HG02642 (cell line): ENCODE results near the gene SFRP5.

Source experiments
- ATAC-seq: cut with Tn5 transposase; IDR thresholded peaks from one replicate; pipeline ENCODE4 v1.9.1; 2021; ENCODE audit warnings: mild to moderate bottlenecking; ENCODE audit not compliant: unreplicated experiment, poor library complexity

The SFRP5 gene, protein sequence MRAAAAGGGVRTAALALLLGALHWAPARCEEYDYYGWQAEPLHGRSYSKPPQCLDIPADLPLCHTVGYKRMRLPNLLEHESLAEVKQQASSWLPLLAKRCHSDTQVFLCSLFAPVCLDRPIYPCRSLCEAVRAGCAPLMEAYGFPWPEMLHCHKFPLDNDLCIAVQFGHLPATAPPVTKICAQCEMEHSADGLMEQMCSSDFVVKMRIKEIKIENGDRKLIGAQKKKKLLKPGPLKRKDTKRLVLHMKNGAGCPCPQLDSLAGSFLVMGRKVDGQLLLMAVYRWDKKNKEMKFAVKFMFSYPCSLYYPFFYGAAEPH

DNA sequence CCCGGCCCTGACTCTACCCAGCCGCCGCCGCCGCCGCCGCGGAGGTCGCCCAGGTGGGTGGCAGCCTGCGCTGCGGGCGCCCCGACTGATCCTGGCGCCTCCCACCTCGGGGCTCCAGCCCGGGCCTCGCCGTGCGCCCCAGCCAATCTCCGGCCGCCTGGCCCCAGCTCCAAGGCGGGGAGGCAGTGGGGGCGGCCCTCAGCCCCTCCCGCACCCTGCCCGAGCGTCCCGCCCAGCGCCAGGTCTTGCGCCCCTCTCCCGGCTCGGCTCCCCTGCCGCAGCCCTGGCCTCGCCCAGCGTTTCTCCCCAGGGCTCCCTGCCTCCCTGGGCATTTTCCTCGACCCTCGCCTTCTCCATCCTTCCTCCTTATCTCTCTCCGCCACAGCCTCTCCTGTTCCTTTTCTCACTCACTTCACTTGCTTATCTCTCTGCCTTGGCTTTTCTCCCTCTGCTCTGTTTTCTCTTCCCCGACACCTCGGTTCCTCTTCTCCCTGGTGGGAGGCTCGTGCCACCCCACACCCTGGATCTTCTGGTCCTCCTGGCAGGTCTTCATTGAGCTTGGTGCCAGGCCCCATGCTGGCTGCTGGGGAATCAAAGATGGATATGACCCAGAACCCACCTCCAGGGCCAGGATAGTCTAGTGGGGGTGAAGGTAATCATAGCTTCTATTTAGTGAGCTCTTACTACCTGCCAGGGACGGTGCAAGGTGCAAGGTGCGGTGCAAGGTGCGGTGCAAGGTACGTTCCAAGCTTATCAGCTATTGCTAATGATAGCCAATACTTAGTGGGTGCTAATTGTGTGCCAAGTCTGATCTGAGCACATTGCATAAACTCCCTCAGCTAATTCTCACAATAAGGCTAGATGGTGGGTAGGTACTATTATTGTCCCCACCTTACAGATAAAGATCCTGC lies at the start of gene SFRP5:
SFRP5 (minus strand) TSS at position 87 of the 911 bp plus-strand sequence. CDS start 166 bp downstream, outside the sequence.
- ATAC-seq, result no peak

DNA sequence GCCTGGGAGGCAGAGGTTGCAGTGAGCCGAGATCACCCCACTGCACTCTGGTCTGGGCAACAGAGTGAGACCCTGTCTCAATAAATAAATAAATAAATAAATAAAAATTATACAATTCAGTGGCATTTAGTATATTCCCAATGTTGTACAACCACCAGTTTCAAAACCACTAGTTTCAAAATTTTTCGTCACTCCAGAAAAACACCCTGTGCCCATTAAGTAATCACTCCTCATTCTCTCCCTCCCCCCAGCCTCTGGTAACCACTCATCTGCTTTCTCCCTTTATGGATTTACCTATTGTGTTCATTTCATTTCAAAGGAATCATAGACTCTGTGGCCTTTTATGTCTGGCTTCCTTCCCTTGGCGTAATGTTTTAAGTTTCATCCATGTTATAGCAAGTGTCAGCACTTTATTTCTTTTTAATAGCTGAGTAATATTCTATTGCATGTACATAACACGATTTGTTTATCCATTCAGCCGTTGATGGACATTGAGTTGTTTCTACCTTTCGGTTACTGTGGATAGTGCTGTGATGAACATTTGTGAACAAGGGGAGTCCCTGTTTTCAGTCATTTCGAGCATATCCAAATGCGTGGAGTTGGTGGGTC lies 48.4 kb upstream of the SFRP5 start:
- no peak for ATAC-seq

DNA sequence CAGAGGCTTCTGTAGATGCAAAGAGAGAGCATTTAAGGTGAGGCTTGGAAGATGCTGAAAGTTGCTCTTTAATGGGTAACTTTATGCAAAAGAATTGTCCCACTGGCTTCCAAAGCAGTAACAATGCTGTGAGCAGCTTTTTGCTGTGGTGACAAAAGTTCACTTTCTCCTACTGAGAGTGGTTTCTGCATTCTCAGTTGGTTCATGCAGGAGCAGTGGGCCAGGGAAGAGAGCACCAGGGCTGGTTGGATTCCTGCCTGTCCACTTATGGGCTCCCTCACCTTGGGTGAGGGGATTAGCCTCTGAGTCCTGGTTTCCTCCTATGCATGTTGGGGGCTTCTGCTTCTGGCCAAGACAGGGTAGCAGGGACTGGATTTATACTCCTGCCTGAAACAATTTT lies 46.8 kb upstream of the SFRP5 start:
- ATAC-seq, result no peak

DNA sequence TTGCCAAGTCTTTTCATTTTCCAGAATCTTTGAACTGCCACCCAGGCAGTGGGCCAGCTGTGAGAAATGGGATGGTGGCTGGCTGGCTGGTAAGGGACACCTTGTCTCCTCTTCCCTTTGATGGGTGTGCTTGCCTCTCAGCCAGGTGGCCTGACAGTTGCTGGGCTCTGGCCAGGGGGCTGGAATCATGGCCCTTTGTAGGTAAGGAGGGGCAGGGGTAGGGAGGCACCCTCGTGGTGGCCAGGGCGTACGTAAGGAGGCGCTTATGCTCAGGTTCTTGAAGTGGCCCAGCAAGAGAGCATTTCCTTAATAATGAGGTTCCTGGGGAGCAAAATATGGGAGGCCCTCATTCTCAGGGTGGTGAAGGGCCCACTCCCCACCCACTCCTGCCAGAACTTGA lies 44.8 kb upstream of the SFRP5 start:
- ATAC-seq, result no peak

DNA sequence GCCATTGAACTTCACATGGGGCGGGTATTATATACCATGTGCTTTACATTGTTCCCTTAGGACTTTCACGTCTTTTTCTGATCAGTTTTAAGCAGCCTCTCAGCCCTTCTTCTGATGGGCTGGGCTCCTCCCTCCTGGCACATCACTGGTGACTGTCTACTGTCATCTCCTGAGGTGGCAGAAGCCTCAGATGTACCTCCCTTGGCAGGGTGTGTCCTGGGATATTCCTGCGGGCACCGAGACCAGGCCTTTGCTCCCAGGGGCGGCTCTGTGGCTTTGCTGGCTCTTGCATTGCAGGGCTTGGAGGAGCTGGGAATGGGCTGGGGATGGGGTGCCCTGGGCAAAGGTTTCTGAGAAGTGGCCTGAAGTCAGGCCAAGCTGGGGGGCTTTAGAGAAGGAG lies 43.2 kb upstream of the SFRP5 start:
- no peak for ATAC-seq

DNA sequence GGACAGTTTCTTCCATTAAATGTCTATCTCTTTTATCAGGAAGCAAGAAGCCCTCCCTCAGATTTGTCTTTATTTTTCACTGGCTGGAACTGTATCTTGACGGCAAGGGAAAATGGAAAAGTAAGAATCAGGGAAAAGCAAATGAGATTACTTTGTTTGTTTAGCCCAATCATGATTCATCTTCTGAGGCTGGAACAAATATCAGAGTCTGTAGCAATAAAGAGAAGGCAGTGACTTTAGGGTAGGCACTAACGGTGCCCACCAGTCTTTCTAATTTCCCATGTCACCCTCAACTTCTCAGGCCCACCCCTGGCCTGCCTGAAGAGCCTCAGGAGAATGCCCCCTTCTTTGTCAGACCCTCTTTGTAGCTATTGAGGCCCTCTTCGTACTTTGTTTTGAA lies 41.5 kb upstream of the SFRP5 start:
- no peak for ATAC-seq

DNA sequence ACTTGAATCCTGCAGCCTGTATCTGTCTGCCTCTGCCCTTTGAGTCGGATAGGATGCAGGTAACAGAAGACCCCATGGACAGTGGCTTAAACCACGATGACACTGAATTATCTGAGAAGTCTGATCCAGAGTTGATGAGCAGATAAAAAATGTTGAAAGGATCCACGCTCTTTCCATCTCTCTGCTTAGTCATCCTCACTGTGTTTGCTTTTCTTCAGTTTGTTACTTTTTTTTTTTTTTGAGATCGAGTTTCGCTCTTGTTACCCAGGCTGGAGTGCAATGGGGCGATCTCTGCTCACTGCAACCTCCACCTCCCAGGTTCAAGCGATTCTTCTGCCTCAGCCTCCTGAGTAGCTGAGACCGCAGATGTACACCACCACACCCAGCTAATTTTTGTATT lies 40.9 kb upstream of the SFRP5 start:
- no peak for ATAC-seq

DNA sequence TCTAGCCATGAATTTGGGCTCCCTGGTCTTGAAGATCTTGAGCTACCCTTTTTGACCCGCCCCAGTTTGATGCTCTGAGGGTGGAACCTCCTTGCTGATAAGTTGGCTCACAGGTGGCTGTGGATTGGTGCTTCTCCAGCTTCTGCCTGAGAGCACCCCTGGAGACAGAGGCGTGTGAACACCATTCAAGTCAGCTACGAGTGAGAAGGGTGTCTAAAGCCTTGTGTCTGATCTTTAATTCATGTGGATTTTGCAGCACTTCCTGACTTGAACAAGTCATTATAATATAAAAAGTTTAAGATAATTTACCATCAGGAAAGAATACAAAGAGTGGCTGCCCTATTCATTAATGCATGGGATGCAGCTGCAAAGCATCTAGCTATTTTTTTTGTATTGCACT lies 40.2 kb upstream of the SFRP5 start:
- ATAC-seq, result no peak

DNA sequence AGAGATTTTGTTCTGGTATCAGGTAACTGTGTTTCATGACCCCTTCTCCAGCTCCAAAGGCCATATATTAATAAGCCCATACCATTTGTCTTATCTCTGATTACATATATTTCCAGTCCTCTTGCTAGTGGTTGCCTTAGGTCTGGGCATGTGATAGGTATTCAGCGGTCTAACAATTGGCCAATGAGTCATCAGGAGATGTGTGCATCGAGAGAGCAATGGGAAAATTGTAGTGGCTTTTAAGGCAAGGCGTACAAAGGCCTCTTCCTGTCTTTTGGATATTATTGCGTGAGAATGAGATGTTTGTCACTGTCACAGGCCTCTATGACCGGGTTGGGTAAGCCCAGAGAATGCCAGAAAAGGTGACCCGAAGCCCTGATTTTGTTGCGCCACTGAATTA lies 38.6 kb upstream of the SFRP5 start:
- ATAC-seq, result no peak

DNA sequence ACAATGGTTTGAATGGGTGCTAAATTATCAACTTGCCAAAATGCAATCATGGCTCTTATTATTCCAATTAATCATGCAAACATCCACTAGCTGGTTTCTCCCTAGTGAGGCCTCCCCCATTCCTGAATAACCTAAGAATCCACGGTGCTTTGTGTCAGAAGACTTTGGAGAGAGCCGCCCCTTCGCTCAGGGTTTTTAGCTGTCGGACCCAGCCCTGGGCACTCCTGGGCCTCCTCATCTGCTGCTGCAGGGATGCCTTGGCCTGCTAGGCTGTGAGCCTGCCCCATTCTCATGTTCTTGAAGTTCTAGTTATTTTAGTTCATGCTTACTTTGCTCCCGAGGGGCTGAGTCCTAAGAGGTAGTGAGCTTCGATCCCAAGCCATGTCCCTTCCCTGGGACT lies 34.1 kb upstream of the SFRP5 start:
- ATAC-seq, result no peak

DNA sequence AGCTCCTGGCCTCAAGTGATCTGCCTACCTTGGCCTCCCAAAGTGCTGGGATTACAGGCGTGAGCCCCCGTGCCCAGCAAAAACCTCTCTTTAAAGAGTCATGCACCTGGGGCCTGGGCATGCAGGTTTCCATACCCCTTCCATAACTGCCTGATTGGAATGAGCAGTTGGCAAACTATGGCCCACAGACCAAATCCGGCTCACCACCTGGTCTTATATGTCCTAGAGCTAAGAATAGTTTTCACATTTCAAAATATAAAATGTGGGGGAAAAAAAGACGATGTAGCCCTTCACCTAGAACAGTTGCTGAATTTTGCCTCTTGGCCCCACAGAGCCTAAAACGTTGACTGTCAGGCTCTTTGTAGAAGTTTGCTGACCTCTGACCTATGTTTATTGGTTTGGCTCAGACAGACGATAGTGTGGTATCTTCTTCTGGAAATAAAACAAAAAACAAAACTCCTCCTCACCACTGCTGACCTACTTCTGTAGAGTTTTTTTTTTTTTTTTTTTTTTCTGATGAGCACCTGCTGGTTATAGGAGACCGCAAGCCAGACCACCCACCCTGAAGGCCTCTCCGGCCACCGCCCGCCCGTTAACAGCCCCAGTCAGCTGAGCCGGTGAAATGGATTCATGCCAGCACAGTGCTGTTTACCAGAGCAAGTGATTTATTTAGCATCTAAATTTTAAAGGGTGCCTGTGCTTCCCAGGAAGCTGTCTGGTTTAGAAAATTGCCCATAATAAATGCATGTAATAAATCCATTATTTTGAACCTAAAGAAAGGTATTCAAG lies 33.5 kb upstream of the SFRP5 start:
- ATAC-seq, result no peak

DNA sequence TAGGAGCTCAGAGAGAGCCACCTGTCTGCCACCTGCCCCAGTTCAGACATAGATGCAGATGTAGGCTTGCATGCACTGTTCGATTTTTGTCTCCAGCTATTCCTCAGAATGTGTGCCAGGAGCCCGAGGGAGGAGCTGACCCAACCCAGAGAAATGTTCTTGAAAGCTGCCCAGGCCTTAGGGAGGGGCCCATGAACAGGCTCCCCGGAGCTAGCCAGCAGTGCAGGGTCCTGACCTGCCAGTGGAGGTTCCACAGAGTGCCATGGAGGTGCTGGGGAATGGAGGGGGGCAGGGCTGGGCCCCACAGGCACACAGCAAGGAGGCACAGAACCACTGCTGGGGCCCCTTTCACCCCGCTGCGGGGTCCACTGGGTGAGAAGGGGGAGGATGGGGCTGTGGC lies 29.6 kb upstream of the SFRP5 start:
- no peak for ATAC-seq

DNA sequence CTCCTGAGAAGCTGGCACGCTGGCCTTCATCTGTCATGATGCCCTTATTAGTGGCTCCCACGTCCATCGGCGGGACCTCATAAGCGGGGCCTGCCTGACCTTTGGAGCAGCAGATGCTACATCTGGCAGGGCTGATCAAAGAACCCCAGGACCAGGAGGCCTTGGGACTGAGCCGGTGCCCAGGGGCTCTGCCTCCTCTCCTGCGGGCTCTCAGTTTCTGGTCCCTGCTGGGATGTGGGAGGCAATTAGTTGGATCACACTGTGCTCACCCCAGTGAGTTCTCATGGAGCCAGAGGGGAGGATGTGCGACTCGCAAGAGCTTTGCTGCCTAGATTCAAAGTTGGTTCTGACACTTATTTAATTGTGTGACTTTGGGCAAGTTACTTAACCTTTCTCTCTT lies 28.7 kb upstream of the SFRP5 start:
- ATAC-seq, result no peak

DNA sequence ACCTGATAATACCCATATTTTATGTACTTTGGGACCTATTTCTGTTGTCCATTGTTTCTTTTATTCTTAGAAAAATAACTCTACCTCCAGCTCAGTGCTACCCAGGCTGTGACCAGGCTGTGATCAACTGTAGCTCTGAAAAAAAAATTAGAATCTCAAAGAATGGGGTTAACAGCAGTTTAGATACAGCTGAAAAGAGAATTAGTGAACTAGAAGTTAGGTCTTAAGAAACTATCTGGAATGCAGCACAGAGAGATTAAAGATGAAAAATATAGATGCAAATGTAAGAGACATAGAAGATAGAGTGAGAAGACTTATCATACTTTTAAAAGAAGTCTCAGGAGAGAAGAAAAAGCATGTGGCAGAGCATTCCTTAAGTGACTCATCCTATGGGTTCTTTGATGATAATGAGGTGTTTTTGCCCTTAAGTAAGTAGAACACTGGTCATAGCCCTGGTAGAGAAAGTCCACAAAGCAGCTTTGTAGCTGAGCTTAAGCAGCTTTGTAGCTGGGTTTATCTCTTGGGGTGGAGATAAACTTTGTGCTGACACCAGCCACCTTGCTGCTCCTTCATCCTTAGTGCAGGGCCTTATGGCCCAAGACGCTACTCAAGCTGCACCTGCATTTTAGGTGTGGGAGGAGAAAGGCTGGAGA lies 27.3 kb upstream of the SFRP5 start:
- ATAC-seq, result no peak

DNA sequence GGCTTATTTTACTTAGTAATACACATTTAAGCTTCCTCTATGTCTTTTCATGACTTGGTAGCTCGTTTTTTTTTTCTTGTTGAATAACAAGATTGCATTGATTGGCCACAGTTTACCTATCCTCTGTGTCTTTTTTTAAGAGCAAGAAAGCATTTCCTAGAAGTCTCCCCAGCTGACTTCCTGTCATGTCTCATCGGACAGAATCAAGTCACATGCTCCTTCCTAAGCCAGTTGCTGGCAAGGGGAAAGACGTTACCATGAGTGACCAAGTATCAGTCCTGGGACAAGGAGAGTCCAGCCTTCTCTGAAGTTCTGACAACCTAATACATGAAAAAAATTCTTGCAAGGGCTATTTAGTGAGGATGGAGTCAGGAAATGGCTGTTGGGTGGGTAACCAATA lies 24.9 kb upstream of the SFRP5 start:
- no peak for ATAC-seq

DNA sequence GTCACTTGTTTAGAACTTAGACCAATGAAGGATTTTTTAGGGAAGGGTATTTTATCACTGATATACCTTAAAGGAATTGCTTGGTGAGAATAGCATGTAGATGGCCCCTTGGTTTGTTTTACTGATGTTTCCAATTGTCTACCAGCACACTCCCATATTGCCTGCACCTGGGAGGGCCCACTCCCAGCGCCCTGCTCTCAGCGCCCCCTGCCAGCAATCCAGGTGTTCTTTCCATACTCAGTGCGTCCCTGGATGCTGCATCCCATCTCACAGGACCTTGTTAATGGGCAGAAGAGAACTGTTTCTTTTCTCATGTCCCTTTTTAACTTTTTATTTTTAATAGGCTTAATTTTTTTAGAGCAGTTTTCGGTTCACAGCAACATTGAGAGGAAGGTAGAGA lies 24.1 kb upstream of the SFRP5 start:
- no peak for ATAC-seq

DNA sequence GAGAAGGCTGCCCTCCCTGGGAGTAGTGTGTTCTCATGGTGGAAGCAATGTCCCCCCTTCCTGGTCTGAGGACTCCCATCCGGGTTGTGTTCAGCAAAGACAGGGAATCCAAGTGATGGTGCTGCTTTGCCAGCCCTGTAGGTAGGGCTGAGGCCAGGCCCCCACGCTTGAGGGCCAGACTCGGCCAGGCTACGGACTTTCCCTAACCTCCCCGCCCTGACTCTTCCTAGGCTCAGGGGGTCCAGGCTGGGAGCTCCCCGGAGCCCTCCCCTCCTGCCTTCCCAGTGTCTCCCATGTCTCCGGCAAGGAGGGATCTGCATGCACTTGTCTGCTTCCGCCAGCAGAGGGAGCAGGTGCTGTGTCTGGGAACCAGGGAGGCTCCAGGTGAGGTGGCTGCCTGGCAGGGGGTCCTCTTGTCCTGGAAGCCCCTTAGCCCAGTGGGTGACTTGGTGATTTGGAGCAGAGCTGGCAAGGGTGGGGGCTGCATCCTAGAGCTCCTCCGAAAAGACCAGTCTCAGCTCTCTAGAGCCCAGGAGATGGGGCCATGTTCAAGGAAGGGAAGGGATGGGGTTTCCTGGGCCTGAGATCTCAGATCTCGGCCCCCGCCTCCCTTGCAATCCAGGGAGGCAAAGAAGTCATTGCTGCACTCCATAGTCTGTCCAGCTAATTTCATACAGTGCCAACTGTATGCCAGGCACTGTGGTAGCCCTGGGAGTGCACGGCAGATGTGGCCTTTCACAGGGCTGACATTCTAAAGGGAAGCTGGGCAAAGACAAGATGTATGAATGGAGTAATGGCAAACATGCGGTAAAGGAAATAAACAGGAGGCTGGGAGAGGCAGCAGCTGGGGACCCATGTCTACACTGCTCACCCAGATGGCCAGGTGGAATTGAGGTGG lies 20.3 kb upstream of the SFRP5 start:
- ATAC-seq, result peak; percentile 54

DNA sequence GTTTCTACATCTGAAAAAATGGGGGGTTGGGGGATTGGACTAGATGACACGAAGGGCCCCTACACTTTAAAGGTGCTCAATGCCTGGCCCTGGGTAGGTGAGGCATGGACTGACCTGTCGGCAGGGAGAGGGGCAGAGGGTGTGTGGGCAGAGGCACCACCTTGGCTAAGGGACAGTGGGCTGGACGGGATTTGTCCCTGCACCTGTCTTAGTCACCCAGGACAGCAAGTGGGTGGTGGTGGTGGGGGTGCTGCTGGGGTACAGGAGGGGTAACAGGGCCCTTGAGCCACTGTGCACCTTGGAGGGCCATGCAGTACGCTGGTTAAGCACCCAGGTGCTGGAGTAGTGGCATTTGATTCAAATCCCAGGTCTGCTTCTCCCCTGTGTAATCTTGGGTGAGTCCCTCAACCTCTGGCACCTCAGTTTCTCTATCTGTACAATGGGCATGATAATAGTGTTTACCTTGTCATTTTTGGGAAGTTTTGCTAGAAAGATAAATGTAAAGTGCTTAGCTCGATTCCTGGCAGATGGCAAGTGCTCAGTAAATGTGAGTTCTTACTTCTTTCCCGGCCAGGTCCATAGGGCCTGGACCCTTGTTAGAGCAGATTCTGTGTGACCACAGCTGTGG lies 18.1 kb upstream of the SFRP5 start:
- ATAC-seq, result no peak
